OCI-LY3 (cell line): ENCODE results near the gene MAP3K7.

ENCODE experiments used
- H2AFZ ChIP-seq: fragments of 200-600, 300-600 bp; shearing (Covaris generic); 2 replicates; pipeline ENCODE4 v1.6.0; 2014; ENCODE audit warnings: antibody characterized with exemption, low read depth, low read length
- H3K27ac ChIP-seq: fragments of 200-600, 300-600 bp; sonication (generic); 2 replicates; pipeline ENCODE4 v1.5.1; 2014; ENCODE audit warnings: mild to moderate bottlenecking, low read length, moderate library complexity, mixed read lengths
- H3K27me3 ChIP-seq: fragments of 200-600, 300-600 bp; sonication (generic); 2 replicates; pipeline ENCODE4 v1.6.1; 2014; ENCODE audit warnings: low read depth, low read length, mixed read lengths
- H3K36me3 ChIP-seq: fragments of 200-600, 300-600 bp; sonication (generic); replicated peaks from 2 replicates; pipeline ENCODE3; 2014; ENCODE audit warnings: low read depth, low read length, mixed read lengths
- H3K4me1 ChIP-seq: fragments of 300-600, 200-600 bp; sonication (generic); 2 replicates; pipeline ENCODE4 v1.6.1; 2014; ENCODE audit warnings: low read length, mixed read lengths
- H3K4me2 ChIP-seq: fragments of 200-600, 300-600 bp; sonication (generic); 2 replicates; pipeline ENCODE4 v1.6.1; 2014; ENCODE audit warnings: low read length, mixed read lengths
- H3K4me3 ChIP-seq: fragments of 300-600, 200-600 bp; sonication (generic); 2 replicates; pipeline ENCODE4 v1.5.1; 2014; ENCODE audit warnings: antibody characterized with exemption, mild to moderate bottlenecking, low read length, moderate library complexity
- H3K79me2 ChIP-seq: fragments of 300-600, 200-600 bp; shearing (Covaris generic); 2 replicates; pipeline ENCODE4 v1.6.1; 2014; ENCODE audit warnings: mild to moderate bottlenecking, low read length, mixed read lengths
- H3K9ac ChIP-seq: fragments of 300-600, 200-600 bp; shearing (Covaris generic); 2 replicates; pipeline ENCODE4 v1.6.0; 2014; ENCODE audit warnings: mild to moderate bottlenecking, low read length, moderate library complexity
- H3K9me3 ChIP-seq: fragments of 200-600, 300-600 bp; shearing (Covaris generic); 2 replicates; pipeline ENCODE4 v1.6.1; 2014; ENCODE audit warnings: low read length, mixed read lengths; ENCODE audit not compliant: insufficient read depth
- H4K20me1 ChIP-seq: fragments of 200-600, 300-600 bp; sonication (generic); 2 replicates; pipeline ENCODE4 v1.6.1; 2016; ENCODE audit warnings: low read length, mixed read lengths; ENCODE audit not compliant: insufficient read depth
- CTCF ChIP-seq: fragments of 200-600, 300-600 bp; sonication (generic); IDR thresholded peaks from 2 replicates; pipeline ENCODE4 v1.5.1; 2014; ENCODE audit warnings: antibody characterized with exemption, low read length, low read depth
- EZH2phosphoT487 ChIP-seq: fragments of 200-600 bp; shearing (Covaris generic); IDR thresholded peaks from 2 replicates; pipeline ENCODE4 v1.6.1; 2018; ENCODE audit warnings: antibody characterized with exemption, mixed run types, low read depth

Gene MAP3K7

GRCh38 chr6:90596967-90597539 lies 10.2 kb upstream of the MAP3K7 start:
- Histone ChIP-seq H3K27ac (no peak overlapping the region), H3K9me3 (no peaks in the 10 kb centered on the region), H2AFZ (no peak overlapping the region), H3K36me3 (no peaks in the 10 kb centered on the region), H3K4me2 (no peak overlapping the region), H3K27me3 (no peaks in the 10 kb centered on the region), H3K9ac (no peak overlapping the region), H4K20me1 (no peaks in the 10 kb centered on the region), H3K4me3 (no peak overlapping the region), H3K4me1 (peaks cover 7% of the 10 kb centered on the region; the same call in 1 of the 2 replicates), H3K79me2 (no peaks in the 10 kb centered on the region)
- no peak for TF ChIP-seq CTCF
- TF ChIP-seq EZH2phosphoT487, result no peak

- Histone ChIP-seq H2AFZ (no peak overlapping the region), H4K20me1 (no peaks in the 10 kb centered on the region), H3K9me3 (no peaks in the 10 kb centered on the region), H3K9ac (no peak overlapping the region), H3K27me3 (no peaks in the 10 kb centered on the region), H3K4me1 (peaks cover 6% of the 10 kb centered on the region; the same call in 1 of the 2 replicates), H3K4me2 (no peak overlapping the region), H3K4me3 (no peak overlapping the region), H3K79me2 (no peaks in the 10 kb centered on the region), H3K27ac (no peak overlapping the region), H3K36me3 (no peaks in the 10 kb centered on the region)
- TF ChIP-seq EZH2phosphoT487, result no peak
- TF ChIP-seq CTCF, result no peak
Observed at GRCh38 chr6:90595854-90596253, 9.0 kb upstream of the MAP3K7 start.

GRCh38 chr6:90586546-90586835 lies 381 bp downstream of the MAP3K7 start:
- Histone ChIP-seq H4K20me1 (peaks cover 17% of the 10 kb centered on the region; the same call in 1 of the 2 replicates), H2AFZ (peak overlapping the region; percentile 50; the same call in 1 of the 2 replicates), H3K27me3 (no peaks in the 10 kb centered on the region), H3K27ac (peak overlapping the region; percentile 85), H3K36me3 (no peaks in the 10 kb centered on the region), H3K4me1 (peaks cover 23% of the 10 kb centered on the region), H3K4me3 (peak overlapping the region; percentile 81), H3K4me2 (peak overlapping the region; percentile 62), H3K9ac (peak overlapping the region; percentile 89), H3K9me3 (no peaks in the 10 kb centered on the region), H3K79me2 (peaks cover 52% of the 10 kb centered on the region)
- TF ChIP-seq EZH2phosphoT487 (no peak), CTCF (no peak)

- H3K9me3 ChIP-seq, result no peaks in the 10 kb centered on the region
- peaks cover 65% of the 10 kb centered on the region for H3K79me2 ChIP-seq
- H3K27me3 ChIP-seq, result no peaks in the 10 kb centered on the region
- peaks cover 23% of the 10 kb centered on the region for H3K4me1 ChIP-seq
- H3K4me2 ChIP-seq, result peak overlapping the region; percentile 67
- H3K36me3 ChIP-seq, result no peaks in the 10 kb centered on the region
- H4K20me1 ChIP-seq, result peaks cover 17% of the 10 kb centered on the region; the same call in 1 of the 2 replicates
- no peak overlapping the region for H3K27ac ChIP-seq
- 0 out of 2 replicates have a peak overlapping the region, but pooled peaks have one; percentile 81 for H3K4me3 ChIP-seq
- no peak overlapping the region for H3K9ac ChIP-seq
- H2AFZ ChIP-seq, result no peak overlapping the region
- TF ChIP-seq EZH2phosphoT487 (no peak), CTCF (no peak)
Observed at GRCh38 chr6:90584636-90585255, 2.1 kb downstream of the MAP3K7 start.
